Measurements from ENCODE around the gene NPRL2.
A peak's percentile ranks its signal among the peaks of the same experiment; 100 is the strongest.
"Not testable (repeated sequence)": the region's sequence is repeated elsewhere in the genome, so short reads cannot be mapped to it uniquely, and the experiment has no call there.

Gene NPRL2

DNA sequence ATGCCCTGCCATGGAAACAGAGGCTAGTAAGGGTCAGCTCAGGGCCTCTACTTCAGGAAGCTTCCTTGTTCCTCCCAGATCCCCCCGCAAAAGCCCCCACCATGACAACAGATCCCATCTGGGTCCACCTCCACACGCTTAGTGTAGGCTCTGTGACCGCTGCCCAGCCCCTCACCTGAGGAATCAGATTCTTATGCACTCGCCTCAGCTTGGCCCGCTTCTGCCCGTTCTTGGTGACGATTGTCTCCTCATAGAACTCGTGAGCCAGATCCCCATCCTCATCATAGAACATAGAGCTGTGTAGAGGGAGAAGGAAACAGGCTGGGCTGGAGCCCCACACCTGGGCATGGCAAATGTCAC lies 24.4 kb downstream of the NPRL2 start:
- DNase-seq = no peak

DNA sequence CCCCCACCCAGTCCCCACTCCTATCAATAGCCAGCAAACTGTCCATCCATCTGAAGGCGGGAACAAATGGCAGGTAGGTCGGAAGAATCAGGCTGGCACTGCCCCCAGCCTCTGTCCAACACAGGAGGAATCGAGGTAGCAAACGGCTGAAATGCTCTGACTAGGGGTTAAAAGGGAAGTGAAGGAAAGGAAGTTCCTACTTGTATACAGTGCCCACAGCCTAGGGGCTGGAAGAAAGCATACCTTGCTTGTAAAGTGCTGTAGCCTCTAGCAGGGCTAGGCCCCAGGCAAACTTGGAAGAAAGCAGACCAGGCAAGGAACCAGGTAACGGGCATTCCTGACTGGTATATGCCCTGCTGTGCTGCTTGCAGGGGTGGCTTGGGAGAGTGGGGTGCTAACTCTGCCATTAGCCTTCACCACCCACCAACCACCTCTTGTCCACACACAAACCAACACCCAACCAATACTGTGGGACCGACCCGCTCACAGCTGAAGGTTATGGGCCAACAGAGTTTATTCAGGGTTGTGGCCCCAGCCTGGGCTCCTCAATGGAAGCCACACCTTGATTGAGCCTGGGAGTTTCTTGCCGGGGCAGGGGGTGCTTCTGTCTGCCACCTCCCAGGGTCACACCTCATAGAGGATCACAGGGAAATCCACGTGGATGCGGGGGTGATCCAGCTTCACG lies 24.9 kb downstream of the NPRL2 start:
- DNase-seq = no peak

DNA sequence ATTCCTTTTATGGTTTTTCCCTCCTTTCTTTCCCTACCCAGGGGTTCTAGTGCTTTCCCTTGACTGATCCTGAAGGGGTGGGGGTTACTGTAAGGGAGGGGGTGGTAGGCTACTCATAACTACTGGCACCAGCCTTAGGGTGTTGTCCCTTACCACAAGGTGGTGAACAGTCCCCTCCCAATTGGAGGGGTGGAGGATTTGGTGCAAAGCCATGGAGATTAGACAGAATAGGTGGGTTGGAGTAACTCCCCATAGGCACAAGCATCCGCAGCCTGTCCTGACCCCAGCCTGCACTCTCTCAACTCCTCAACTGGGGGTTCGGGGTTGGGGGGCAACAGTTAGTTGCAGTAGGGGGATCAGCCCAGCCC lies 25.5 kb downstream of the NPRL2 start:
- no peak for DNase-seq

DNA sequence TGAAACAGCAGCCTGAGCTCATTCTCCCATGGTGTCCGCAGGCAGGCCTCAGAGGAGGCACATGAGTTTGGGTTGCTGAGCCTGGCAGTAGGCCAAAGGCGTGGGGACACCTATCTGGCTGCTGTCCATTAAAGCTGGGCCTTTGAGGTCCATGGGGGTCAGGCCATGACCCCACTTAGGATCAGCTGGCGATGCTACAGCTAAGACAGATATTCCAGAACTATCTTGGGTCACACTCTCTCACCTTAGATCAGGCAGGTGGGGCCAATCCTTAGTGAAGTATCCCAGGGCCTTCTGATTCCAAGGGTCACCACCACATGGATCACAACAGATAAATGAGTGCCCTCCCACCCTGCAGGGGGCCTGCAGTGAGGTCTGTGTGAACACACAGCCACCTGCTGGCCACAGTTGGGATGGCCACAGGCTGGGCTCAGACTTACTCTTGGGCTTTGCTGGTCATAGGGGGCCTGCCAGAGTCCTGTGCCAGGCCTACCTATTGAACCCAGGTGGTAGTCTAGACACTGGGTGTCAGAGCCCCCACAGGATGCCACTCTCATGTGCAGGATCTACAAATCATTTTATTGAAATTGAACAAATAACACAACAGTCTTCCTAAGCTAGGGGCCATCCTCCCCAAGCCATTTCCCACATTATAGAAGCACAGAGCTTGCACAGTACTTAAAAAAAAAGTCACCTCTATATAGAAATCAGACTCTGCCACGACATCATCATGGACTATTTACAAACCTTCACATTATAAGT lies 26.0 kb downstream of the NPRL2 start:
- DNase-seq = peak; percentile 57

DNA sequence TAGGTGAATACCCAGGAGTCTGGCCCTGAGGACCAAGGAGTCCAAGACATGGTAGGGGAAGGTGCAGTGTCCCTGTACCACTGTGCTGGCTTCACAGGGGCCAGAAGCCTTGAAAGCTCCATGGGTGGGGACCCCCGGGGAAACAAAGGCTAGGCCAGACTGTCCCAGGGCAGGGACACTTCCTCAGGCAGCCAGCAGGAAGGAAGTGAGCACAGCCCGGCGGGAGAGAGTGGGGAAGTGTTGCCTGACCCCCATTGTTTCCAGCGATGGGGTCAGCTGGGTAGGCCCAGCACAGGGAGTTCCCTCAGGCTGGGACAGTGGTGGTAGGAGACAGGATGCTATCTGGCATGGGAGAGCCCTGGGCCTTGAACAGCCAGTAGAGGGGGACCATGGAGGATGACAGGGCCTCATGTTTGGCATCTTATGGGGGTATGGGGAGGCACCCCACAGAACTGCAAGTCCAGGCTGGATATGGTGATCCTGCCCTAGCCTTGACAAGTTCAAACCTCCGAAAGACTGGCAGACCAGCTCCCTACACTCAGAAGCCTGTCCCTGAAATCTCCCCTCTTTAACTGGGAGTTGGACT lies 26.9 kb downstream of the NPRL2 start:
- no peak for DNase-seq

DNA sequence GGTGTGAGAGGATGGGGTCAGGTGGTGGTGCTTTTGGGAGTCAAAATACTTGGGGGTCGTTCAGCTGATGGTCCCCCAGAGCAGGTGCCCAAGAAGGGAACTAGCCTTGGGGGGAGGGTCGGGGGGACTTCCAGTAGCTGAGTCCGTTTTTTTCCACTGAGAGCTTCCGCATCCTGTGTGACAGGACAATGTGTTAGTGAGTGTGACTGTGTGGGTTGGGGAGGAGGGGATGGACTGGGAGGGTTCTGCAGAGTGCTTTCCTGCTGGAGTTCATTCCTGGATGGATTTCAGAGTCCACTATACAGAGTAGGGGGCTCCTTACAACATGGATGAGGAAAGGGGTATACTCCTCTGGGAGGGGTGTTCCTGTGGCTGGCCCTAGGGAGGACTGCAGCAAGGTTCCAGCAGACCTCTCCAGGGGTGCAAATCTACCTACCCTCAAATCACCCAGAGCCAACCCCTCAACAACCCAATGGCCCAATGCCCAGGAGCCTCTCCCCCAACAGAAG lies 27.4 kb downstream of the NPRL2 start:
- DNase-seq = no peak

DNA sequence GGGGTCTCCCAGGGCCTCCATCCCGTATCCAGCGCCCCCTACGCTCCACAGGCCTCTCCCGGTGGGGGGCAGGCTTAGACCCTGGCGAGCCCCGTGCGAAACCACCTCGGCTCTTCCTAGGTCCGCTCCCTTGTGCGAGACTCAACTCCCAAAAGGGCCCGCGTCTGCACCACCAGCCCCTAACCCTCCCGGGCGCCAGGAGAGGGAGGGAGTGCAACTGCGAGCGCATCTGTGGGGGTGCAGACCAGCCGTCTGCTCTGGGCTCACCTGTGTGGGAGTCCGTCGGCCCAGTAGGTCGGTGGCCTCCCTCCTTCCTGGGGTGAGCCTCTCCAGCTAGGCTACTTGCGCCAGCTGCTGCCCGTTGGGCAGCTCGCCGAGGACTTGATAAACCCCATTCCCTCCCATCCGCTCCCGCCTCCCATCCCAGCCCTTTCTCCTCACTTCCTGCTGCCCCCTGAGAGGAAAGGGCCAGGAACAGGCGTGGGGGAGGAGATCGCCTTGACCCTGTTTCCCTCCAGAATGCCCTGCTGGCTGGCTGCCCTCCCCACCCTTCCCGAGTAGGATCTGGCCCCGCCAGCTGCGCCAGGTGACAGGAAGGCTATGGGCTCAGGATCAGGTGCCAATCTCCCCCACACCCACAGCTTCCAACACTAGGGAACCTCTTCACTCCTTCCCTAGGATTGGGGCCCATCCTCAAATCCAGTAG lies 28.0 kb downstream of the NPRL2 start, which contains the start of gene HYAL2:
Gene HYAL2, minus strand, starts transcription at position 360 of the 706 bp plus-strand sequence. CDS start 2,256 bp downstream, outside the sequence.
- no peak for DNase-seq

DNA sequence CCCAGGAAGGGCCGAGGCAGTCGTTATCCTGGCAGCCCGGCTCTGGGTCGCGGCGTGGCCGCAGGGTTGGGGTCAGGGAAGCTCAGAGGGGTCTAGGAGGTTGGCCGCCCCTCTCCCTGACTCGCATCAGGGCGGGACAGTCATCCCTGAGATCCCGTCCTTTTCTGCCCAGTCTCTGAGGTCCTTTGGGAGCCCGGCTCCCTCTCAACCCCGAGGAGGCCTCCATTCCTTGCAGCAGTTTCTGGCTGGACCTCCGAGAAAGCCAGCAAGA lies 28.5 kb downstream of the NPRL2 start:
- no peak for DNase-seq

DNA sequence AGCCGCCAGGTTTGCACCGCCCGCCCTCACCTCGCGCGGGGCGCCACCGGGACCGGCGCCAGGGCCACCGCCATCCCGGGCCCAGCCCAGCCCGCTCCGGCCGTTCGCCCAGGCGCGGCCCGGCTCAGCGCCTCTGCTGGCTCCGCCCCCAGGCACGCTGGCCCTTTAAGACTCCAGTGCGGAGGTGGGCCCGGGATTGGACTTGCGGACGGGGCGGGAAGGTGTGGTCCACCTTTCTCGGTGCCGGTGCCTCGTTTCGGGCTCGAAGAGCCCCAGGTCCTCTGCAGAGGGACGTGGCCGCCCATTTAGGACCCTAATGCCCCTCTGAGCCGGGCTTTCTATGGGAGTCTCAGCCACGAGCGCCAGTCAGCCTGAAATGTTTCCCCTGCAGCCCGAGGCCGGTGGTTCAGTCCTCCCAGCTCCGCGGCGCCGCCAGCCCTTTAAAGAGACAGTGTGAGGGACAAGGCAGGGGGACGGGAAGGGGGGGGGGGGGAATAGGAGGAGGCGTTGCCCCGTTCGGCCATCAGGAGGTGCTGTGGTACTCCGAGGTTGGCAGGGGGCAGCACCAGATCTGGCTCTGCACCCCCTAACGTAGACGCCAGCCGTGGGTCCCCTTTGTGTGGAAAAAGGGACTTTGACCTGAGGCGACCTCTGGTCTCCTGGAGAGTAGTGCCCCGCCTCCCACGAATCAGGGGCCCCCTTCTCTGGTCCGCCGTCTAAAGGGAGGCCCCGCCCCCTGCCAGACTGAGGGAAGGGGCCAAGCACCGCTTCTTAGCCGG lies 29.1 kb downstream of the NPRL2 start:
- DNase-seq = peak; percentile 92

DNA sequence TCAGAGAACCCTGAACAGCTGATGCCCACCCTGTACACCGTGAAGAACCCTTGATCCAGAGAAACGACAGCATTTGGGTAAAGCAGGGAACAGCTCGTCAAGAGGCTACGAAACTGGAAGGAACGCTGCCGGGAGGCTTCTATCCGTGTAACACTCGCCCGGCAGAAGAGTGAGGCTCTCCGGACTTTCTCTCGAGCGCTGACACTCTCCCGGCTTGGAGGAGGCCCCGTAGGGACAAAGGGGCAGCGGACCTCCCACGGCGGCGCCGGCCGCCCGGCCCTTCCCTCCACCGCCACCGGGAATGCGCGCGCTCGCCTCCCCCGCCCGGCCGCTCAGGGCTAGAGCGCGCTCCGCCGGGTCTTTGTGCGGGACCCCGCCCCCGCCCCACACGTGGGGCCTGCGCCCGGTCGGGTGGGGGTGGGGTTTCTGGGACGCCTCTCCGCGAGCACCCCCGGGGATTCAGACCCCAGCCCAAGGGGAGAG lies 29.7 kb downstream of the NPRL2 start:
- DNase-seq = peak; percentile 64

DNA sequence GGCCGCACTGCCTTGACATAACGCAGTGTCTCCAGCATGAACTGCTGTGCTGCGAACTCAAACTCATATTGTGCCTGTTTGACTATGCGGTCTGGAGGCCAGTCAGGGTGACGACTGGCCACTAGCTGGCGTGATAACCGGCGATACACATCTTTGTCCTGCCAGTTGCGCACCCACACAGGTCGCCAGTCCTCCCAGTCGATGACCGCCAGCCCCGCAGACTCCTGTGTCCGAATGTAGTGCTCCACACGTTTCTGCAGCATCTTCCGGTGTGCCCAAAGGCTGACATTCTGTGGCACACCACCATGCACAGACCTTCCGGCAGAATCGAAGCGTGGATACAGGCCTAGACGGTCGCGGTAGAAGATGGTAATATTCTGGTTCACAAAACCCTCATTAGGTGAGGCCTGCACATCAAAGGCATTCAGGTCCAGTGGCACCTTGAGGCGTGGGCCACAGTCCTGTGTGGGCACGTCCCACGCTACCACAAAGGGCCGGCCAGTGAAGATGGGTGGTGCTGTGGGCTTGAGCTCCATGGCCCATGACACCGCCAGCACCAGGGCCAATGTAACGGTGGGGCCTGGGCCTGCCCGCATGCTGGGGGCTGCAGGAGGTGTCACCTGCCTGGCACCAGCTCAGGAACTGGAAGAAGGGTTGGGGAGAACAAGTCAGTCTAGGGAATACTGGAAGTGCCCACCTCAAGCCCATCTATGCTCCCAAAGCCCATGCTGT lies 30.5 kb downstream of the NPRL2 start:
- no peak for DNase-seq

DNA sequence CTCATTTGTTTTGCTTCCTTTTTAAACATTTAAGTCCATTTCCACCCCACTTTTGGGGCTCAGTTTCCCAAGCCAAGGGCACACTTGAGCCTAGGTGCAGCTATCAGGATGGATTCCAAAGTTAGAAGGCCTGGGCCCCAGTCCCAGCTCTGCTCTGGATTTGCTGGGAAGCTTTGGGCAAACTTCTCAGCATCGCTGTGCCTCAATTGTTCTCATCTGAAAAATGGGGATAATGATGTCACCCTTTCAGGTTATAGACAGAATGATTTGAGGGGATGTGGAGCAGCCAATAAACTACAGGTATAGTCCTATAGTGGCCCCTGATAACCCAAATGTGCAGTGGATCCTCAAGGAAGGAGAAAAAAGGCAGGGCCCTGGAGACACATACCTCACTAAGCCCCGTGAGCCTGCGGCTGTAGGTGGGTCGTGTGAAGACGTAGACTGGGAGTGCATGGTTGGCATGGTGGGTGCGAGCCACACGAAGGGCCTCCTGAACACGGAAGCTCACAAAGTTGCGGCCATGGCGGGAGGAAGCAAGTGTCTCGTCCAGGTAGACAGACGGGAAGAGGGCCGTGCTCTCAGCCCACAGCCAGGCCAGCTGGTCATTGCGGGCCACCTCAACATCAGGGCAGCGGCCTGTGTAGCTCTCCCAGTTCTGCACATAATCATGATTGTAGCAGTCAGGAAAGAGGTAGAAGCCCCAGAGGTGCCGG lies 31.2 kb downstream of the NPRL2 start:
- no peak for DNase-seq

DNA sequence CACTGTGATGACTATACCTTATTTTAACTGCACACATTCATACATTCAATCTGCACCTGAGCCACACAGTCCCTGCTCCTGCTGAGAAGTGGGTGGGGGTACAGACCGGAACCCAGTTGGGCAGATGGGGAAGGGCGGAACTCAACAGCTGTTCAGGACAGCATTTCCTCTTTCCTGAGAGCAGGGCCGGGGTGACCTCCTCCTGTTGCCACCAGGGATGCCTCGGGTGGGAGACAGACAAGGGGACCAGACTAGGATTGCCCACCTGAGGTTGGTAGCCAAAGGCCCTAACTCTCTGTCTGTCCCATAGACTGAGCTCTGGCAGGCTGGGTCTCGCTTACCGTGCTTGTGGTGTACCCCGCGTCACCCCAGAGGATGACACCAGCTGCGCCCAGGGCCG lies 32.0 kb downstream of the NPRL2 start:
- no peak for DNase-seq

DNA sequence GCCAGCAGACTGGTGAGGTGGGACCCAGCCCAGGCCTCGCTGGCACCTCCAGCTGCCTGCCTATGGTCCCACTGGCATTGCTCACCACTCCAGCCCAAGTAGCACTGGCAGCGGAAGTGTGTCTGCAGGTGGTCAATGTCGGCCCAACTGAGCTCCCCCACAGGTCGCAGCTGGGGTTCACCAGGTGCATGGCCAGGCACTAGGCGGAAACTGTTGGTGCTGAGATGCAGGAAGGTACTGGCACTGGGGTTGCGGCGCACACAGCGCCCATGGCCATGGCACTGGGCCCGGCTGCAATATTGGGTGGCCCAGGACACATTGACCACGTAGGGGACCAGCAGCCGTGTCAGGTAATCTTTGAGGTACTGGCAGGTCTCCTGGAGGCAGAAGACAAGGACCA lies 32.4 kb downstream of the NPRL2 start:
- no peak for DNase-seq

DNA sequence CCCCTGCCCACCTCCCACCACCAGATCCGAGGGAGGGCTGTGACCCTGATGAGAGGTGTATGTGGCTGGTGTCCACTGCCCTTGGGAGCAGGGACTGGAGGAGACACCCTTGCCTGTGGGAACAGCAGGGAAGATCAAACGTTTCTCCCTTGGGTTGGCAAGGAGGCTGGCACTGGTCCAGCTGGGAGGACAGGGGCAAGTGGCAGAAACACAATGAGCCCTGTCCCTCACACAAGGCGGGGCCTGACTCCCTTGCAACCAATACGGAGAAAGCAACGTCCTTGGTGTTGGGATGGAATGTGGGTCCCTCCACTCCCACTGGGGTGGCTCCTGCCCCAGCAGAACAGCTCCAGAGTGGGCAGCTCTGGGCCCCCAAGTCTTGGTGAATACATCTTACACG lies 33.3 kb downstream of the NPRL2 start:
- DNase-seq = no peak

DNA sequence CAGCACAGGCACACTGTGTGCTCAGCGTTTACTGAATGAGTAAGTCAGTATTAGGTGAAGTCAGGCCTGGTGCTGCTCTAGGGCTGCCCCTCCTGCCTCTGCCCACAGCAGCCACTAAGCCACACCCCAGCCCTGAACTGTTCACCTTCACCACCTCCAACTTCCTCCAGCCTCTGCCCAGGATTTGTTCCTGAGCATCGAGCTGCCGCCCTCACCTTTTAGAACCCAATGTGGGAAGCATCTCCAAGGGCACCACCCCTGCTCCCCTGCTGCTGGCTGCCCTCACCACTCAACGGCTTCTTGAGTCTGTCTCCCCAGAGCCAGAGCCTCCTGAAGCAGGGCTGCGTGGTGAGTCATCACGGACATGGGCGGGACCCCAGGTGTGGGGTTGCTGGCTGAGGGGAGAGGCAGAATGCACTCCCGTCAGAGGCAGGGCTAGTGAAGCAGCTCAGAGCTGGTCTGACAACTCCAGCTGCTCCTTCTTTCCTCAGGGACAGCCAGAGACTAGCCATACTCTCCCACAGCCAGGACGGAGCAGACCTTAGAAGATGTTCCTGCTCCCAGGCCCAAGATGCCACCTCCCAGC lies 33.8 kb downstream of the NPRL2 start:
- no peak for DNase-seq

DNA sequence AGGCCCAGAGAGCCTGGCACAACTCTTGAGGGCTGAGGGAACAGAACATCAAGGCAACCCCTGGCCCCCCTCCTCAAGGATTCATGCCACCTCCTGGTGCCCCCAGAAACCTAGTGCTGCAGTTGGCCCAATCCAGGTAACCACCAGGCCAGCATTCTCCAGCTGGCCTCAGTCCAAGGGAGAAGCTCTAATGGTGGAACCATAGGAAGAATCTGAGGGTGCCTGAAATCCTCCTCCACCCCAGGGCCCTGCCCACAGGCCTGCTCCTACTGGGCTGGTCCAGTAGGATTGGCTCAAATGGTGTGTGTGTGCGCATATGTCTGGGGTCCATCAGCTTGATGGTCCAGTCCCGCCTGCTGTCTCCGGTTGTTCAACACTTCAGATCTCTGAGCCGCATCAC lies 35.8 kb downstream of the NPRL2 start:
- no peak for DNase-seq

DNA sequence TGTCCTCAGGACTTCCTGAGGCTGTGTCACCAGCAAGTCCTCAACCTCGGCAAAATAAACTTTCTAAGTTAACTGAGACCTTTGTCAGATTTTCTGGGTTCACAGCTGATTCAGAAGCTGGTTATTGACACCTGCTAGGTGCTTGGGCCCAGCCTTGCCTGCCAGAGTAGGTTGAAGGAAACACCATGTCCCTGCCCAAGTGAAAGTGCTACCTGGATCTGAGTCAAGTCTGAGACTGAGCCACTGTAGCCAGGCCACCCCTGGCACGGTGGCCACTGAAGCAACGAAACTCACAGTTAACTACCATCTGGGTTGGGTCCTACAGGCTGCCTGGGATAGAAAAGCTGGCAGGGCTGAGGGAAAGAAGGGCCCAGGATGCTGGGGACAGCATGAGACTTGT lies 36.2 kb downstream of the NPRL2 start:
- DNase-seq = no peak

DNA sequence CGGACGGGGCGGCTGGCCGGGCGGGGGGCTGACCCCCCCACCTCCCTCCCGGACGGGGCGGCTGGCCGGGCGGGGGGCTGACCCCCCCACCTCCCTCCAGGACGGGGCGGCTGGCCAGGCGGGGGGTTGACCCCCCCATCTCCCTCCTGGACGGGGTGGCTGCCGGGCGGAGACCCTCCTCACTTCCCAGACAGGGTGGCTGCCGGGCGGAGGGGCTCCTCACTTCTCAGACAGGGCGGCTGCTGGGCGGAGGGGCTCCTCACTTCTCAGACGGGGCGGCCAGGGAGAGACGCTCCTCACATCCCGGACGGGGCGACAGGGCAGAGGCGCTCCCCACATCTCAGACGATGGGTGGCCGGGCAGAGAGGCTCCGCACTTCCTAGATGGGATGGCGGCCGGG lies 38.5 kb downstream of the NPRL2 start:
- DNase-seq = not testable (repeated sequence)

DNA sequence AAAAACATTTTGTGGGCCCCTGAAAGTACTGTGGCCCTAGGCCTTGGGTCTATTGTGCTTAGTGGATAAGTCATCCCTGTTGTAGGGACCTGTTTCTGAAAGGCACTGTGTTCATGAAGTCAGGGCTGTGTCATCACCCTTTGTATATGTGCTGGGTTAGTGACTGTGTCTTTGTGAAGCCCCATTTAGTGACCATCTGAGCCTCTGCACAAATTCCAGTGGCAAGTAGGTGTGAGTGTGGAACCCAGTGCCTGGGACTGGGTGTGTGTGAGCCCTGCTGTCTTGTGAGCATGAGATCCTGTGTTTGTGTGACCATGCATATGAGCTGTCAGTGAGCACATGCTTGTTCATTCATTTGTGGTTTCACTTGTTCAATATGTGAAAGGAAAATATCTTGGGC lies 46.0 kb downstream of the NPRL2 start:
- DNase-seq = no peak
